ENCODE data around the gene RUNX3. TPM values are rescaled to one million over a fixed set of nuclear protein-coding genes. Genes with fewer than 3 reads are reported as not detected.

RUNX3 gene
- total RNA-seq, 1 experiment from 2014 or later = 22.6 TPM

DNA sequence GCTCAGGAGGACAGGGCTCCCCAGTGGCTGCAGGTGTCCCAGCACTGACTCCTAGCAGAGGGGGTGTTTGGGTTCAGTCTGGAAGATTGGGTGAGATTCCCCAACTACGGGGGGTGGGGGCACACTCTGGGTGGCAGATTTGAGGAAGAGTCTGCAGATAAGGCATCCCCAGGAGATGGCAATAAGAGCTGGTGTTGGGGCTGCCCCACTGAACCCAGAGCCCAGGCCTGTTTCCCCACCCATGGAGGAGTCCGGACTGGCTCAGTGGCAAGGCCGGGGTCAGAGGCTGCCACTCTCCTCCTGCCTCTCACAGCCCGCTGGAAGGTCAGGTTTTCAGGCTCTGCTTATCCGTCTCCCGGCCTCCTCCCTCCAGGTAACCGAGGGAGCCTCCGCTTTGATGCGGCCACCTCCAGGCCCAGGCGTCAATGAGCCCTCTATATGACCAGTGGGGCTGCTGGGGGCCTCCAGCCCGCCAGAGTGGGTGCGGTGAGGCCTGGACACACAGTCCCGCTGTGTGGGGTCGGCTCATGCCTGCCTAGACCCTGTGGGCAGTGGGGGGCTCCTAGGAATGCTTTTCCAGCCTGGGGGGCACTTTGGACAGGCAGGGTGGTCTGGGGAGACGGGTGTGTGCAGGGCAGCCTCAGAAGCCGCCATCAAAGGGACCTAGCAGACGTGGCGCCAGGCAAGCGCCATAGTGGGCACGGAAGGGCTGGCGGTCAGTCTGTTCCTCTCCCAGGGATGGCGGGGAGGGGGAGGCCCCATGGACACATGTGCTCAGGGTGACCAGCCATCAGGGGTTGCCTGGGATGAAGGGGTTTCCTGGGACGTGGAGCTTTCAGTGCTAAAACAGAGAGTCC, 28.9 kb upstream of the RUNX3 start:
- no peaks in the 10 kb centered on the region for H3K79me2 ChIP-seq (ENCODE audit: insufficient read depth, low read length)
- H3K9me3 ChIP-seq (ENCODE audit: control insufficient read depth in 1 of 2, insufficient read depth in 1 of 2, low read depth in 1 of 2, low read length in 2 of 2) = no peaks in the 10 kb centered on the region
- TF ChIP-seq, protein P1, sequence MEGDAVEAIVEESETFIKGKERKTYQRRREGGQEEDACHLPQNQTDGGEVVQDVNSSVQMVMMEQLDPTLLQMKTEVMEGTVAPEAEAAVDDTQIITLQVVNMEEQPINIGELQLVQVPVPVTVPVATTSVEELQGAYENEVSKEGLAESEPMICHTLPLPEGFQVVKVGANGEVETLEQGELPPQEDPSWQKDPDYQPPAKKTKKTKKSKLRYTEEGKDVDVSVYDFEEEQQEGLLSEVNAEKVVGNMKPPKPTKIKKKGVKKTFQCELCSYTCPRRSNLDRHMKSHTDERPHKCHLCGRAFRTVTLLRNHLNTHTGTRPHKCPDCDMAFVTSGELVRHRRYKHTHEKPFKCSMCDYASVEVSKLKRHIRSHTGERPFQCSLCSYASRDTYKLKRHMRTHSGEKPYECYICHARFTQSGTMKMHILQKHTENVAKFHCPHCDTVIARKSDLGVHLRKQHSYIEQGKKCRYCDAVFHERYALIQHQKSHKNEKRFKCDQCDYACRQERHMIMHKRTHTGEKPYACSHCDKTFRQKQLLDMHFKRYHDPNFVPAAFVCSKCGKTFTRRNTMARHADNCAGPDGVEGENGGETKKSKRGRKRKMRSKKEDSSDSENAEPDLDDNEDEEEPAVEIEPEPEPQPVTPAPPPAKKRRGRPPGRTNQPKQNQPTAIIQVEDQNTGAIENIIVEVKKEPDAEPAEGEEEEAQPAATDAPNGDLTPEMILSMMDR (IDR thresholded peaks at IDR 0.05 in 2 of 3, conservative IDR thresholded peaks at IDR 0.05 in 1 of 3; ENCODE audit: borderline replicate concordance in 1 of 3, insufficient read depth in 1 of 3, low read depth in 2 of 3, low read length in 2 of 3) = no peak
- no peak for TF ChIP-seq YY1 (IDR thresholded peaks at IDR 0.05; ENCODE audit: extremely low read depth, insufficient replicate concordance, low read depth, low read length)
- TF ChIP-seq, protein P2, sequence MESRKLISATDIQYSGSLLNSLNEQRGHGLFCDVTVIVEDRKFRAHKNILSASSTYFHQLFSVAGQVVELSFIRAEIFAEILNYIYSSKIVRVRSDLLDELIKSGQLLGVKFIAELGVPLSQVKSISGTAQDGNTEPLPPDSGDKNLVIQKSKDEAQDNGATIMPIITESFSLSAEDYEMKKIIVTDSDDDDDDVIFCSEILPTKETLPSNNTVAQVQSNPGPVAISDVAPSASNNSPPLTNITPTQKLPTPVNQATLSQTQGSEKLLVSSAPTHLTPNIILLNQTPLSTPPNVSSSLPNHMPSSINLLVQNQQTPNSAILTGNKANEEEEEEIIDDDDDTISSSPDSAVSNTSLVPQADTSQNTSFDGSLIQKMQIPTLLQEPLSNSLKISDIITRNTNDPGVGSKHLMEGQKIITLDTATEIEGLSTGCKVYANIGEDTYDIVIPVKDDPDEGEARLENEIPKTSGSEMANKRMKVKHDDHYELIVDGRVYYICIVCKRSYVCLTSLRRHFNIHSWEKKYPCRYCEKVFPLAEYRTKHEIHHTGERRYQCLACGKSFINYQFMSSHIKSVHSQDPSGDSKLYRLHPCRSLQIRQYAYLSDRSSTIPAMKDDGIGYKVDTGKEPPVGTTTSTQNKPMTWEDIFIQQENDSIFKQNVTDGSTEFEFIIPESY (IDR thresholded peaks at IDR 0.05; ENCODE audit: extremely low read depth, insufficient replicate concordance, low read length) = no peak
- no peak for TF ChIP-seq CEBPB (IDR thresholded peaks at IDR 0.05; ENCODE audit: low read depth)
- TF ChIP-seq EGR1 (IDR thresholded peaks at IDR 0.05; ENCODE audit: low read depth) = no peak
- TF ChIP-seq, protein P3, sequence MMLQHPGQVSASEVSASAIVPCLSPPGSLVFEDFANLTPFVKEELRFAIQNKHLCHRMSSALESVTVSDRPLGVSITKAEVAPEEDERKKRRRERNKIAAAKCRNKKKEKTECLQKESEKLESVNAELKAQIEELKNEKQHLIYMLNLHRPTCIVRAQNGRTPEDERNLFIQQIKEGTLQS (IDR thresholded peaks at IDR 0.05) = no peak
- no peak for TF ChIP-seq CBX3 (IDR thresholded peaks at IDR 0.05; ENCODE audit: low read depth)
- TF ChIP-seq POLR2AphosphoS5 (IDR thresholded peaks at IDR 0.05; ENCODE audit: low read depth, low read length) = no peak
- TF ChIP-seq FOSL1 (IDR thresholded peaks at IDR 0.05; ENCODE audit: low read depth) = no peak
- TF ChIP-seq, protein P4, sequence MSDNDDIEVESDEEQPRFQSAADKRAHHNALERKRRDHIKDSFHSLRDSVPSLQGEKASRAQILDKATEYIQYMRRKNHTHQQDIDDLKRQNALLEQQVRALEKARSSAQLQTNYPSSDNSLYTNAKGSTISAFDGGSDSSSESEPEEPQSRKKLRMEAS (IDR thresholded peaks at IDR 0.05) = no peak
- no peak for TF ChIP-seq POLR2A (IDR thresholded peaks at IDR 0.05; ENCODE audit: borderline replicate concordance, extremely low read depth, insufficient read depth, insufficient read length)
- TF ChIP-seq JUND (IDR thresholded peaks at IDR 0.05) = no peak
- no peak for TF ChIP-seq ELF1 (IDR thresholded peaks at IDR 0.05; ENCODE audit: borderline replicate concordance, low read depth)
- no peak overlapping the region for H2AFZ ChIP-seq (ENCODE audit: low read depth, low read length, poor library complexity, severe bottlenecking)
- H3K27me3 ChIP-seq (ENCODE audit: insufficient read depth, low read length) = no peaks in the 10 kb centered on the region
- peaks cover 0 to 12% of the 10 kb centered on the region in 2 experiments; a peak in 2 of 4 replicates for H3K4me1 ChIP-seq (ENCODE audit: control insufficient read depth in 1 of 2, insufficient read depth in 2 of 2, low read length in 2 of 2)
- H3K36me3 ChIP-seq (ENCODE audit: control insufficient read depth in 1 of 2, insufficient read depth in 2 of 2, low read length in 2 of 2) = no peaks in the 10 kb centered on the region
- DNase-seq (ENCODE audit: low read depth, low spot score) (no peak), ATAC-seq (no peak; the same call in 1 of the 2 replicates)
- no peak overlapping the region for H3K9ac ChIP-seq (ENCODE audit: low read length)
- CTCF ChIA-PET = no interaction called here
- H3K4me2 ChIP-seq (ENCODE audit: low read length) = no peak overlapping the region
- POLR2A ChIA-PET = no interaction called here
- no TSS peak for BruUV-seq (replicated peaks)
- no peak overlapping the region for H3K4me3 ChIP-seq (replicated peaks in 1 of 2; ENCODE audit: low read depth in 1 of 2, low read length in 2 of 2)
- H4K20me1 ChIP-seq (ENCODE audit: insufficient read depth) = no peaks in the 10 kb centered on the region
- RAD21 ChIA-PET (ENCODE audit: low non-redundant PET in 1 of 2, low total read pairs in 2 of 2, uncharacterized antibody in 2 of 2, unreplicated experiment in 2 of 2) = no interaction called here
- intact Hi-C loops (cut with micrococcal nuclease) = no loop called here
- no peak overlapping the region for H3K27ac ChIP-seq (ENCODE audit: low read depth, low read length)
- H3K9me2 ChIP-seq (ENCODE audit: insufficient read depth) = no peaks in the 10 kb centered on the region
